Neutrophil (primary cell): ENCODE measurements around the gene LGALS7B.

ENCODE experiments used
- H3K27ac ChIP-seq: fragments of 200-600 bp; sonication (generic); 2 replicates; pipeline ENCODE4 v1.5.1; 2016; ENCODE audit warnings: mild to moderate bottlenecking, moderate library complexity
- H3K27me3 ChIP-seq: fragments of 200-600 bp; sonication (generic); 2 replicates; pipeline ENCODE4 v1.6.0; 2016; ENCODE audit warnings: mild to moderate bottlenecking
- H3K36me3 ChIP-seq: fragments of 200-600 bp; sonication (generic); 2 replicates; pipeline ENCODE4 v1.5.1; 2017
- H3K4me1 ChIP-seq, 2 experiments: fragments of 200-600 bp in 1 of 2; sonication (generic) in 1 of 2; 1 replicate in 1 of 2; 2 replicates in 1 of 2; pipeline versions ENCODE4 v1.5.1 to v1.6.1; 2013 to 2016; ENCODE audit warnings: low read depth in 1 of 2, low read length in 1 of 2, mild to moderate bottlenecking in 1 of 2, moderate library complexity in 1 of 2; ENCODE audit not compliant: control insufficient read depth in 1 of 2, insufficient read depth in 1 of 2
- H3K4me3 ChIP-seq, 2 experiments: fragments of 200-600 bp in 1 of 2; sonication (generic) in 1 of 2; 1 replicate in 1 of 2; 2 replicates in 1 of 2; pipeline ENCODE4 v1.5.1; 2013 to 2016; ENCODE audit warnings: low read depth in 1 of 2, low read length in 1 of 2, mild to moderate bottlenecking in 1 of 2, moderate library complexity in 1 of 2
- H3K9me3 ChIP-seq: fragments of 200-600 bp; sonication (generic); 2 replicates; pipeline ENCODE4 v1.5.1; 2016
- CTCF ChIP-seq: fragments of 200-600 bp; sonication (generic); IDR thresholded peaks from 2 replicates; pipeline ENCODE4 v1.5.1; 2016; ENCODE audit warnings: antibody characterized with exemption

Gene LGALS7B

GRCh38 chr19:38799104-38799503 lies 10.1 kb downstream of the LGALS7B start:
- Histone ChIP-seq H3K4me1 (no peaks in the 10 kb centered on the region), H3K27ac (no peak overlapping the region), H3K9me3 (no peaks in the 10 kb centered on the region), H3K27me3 (peaks cover 3% of the 10 kb centered on the region), H3K36me3 (no peaks in the 10 kb centered on the region), H3K4me3 (no peak overlapping the region)
- TF ChIP-seq CTCF: no peak

- Histone ChIP-seq H3K27me3 (no peaks in the 10 kb centered on the region), H3K9me3 (no peaks in the 10 kb centered on the region), H3K36me3 (no peaks in the 10 kb centered on the region), H3K4me1 (no peaks in the 10 kb centered on the region), H3K4me3 (no peak overlapping the region), H3K27ac (no peak overlapping the region)
- no peak for TF ChIP-seq CTCF
Measured at GRCh38 chr19:38800577-38801347, 11.8 kb downstream of the LGALS7B start.

- Histone ChIP-seq H3K4me1 (no peaks in the 10 kb centered on the region), H3K36me3 (no peaks in the 10 kb centered on the region), H3K27me3 (no peaks in the 10 kb centered on the region), H3K4me3 (no peak overlapping the region), H3K9me3 (no peaks in the 10 kb centered on the region), H3K27ac (no peak overlapping the region)
- TF ChIP-seq CTCF: no peak
Measured at GRCh38 chr19:38801359-38802095, 12.5 kb downstream of the LGALS7B start.

- no peak for TF ChIP-seq CTCF
- no peaks in the 10 kb centered on the region for H3K27me3 ChIP-seq
- H3K9me3 ChIP-seq: no peaks in the 10 kb centered on the region
- no peak overlapping the region for H3K4me3 ChIP-seq
- H3K36me3 ChIP-seq: no peaks in the 10 kb centered on the region
- H3K27ac ChIP-seq: no peak overlapping the region
- H3K4me1 ChIP-seq: no peaks in the 10 kb centered on the region
Measured at GRCh38 chr19:38803543-38803942, 14.5 kb downstream of the LGALS7B start.

- Histone ChIP-seq H3K4me3 (no peak overlapping the region), H3K36me3 (no peaks in the 10 kb centered on the region), H3K9me3 (no peaks in the 10 kb centered on the region), H3K27me3 (no peaks in the 10 kb centered on the region), H3K27ac (no peak overlapping the region), H3K4me1 (no peaks in the 10 kb centered on the region)
- TF ChIP-seq CTCF: no peak
Measured at GRCh38 chr19:38805180-38805579, 16.2 kb downstream of the LGALS7B start.
